ENCODE results near the gene LRRC70.

LRRC70 gene

DNA sequence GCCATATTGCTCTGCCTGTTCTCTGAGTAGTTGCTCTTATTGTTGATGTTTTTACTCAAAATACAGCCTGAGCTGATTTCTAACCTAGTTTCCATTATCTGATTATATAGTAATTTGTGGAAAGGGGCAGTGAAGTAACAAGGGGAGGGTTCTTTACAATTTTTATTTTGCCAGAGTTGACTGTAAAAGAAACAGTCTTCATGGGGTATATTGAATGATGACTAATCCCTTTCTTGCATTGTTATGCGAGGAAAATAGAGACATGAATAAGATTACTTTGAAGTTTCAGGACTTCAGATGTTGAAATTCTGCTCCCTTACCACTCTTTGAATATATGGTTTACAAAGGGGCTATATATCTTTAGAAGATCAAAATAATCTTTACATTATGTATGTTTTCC is 9.1 kb upstream of the LRRC70 start:
- no peak for DNase-seq (ENCODE audit: low read depth)
- no peak overlapping the region for H3K4me3 ChIP-seq (ENCODE audit: low read depth, low read length)

DNA sequence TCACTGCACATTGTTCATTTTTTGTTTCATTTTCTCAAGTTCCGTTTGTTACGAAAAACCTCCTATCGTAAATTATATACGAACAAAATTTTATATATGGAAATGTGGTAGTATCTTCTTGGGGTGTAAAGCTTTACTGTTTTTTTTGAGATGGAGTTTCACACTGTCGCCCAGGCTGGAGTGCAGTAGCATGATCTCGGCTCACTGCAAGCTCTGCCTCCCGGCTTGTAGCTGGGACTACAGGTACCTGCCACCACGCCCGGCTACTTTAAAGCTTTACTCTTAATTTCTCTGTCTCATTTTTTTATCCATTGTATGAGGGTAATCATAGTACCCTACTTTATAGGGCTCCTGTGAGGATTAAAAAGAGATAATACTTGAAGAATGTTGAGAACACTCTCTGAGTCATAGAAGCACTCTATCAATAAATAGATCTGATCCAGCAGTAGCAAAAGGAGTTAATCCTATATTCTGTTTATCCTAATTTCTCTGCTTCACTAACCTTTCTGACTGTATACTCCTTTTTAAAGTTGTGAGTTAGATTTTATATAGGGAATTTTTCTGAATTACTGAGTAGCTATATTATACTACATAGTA is 5.6 kb upstream of the LRRC70 start:
- no peak overlapping the region for H3K4me3 ChIP-seq (ENCODE audit: low read depth, low read length)
- no peak for DNase-seq (ENCODE audit: low read depth)

DNA sequence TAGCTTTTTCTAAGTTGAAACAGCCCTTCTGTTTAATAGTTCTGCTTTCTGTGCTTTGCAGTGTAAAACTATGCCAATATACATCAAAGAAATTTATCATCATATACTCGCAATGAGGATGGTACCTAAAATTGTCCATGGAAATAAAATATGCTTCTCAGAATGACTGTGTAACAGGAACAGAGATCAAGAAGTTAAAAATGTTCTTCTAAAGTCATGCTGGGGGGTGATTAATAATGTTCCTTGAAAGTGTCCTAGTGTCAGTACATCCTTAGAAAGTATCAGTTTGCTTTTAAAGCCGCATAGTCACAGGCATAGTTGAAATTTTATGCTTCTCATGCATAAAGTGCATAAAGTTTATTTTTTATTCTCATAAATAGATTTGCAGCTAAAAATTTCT is 4.0 kb upstream of the LRRC70 start:
- no peak for DNase-seq (ENCODE audit: low read depth)

DNA sequence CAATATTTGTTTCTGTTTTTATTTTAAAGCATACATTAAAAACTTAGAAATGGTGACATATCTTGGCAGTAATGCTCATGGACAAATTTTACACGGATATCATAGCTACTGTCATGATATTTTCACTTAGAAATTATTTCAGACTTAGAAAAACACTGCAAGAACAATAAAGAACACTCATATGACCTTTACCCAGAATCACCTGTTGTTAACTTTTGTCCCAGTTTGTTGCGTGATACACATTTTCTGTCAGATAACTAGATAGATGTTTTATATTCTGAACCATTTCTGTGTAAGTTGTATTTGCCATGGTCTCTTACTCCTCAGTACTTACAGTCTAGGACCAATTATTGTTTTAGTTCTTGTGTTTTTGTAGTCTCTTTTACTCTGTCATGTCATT is 3.6 kb upstream of the LRRC70 start:
- no peak for DNase-seq (ENCODE audit: low read depth)
- H3K4me3 ChIP-seq (ENCODE audit: low read depth, low read length) = no peak overlapping the region

More for the DNA sequence above, 4.0 kb upstream of the LRRC70 start:
- no peak overlapping the region for H3K4me3 ChIP-seq (ENCODE audit: low read depth, low read length)

DNA sequence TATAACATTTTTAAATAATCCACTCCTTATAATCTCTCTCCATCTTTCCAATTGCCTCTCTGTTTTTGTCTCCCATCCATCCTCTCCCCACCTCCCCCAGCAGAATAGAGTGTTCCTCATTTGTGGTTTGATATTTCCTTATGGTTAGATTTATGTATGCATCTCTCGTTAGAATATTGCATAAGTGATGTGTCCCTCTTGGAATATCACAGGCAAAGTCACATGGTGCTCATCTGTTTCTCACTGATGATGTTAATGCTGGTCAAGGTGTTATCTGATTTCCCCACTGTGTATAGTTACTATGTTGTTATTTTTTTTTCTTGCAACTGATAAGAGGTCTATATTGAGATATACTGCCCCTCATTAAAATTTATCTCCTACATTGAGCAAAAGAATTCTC is 3.1 kb upstream of the LRRC70 start:
- no peak for DNase-seq (ENCODE audit: low read depth)
- H3K4me3 ChIP-seq (ENCODE audit: low read depth, low read length) = no peak overlapping the region

DNA sequence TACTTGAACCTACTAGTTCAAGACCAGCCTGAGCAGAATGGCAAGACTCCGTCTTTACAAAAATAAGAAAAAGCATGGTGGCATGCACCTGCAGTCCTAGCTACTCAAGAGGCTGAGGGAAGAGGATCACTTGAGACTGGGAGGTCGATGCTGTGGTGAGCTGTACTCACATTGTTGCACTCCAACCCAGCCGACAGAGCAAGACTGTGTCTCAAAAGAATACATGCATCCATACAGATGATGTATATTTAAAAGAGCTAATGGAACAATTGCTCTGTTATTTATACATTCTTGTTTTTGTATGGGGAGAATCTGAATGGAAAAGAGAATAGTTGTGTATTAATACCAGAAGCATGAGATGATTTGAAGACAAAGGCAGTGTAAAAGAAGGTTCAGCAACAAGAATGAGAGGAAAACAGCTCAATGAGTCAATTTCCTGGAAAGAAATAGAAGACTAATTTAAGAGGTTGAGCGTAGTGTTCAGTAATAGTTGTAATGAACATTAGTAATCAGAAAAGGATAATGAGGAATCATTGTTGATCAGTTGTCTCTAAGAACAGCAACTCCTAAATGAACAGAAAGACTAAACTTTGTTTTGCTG is 1.9 kb upstream of the LRRC70 start:
- no peak for DNase-seq (ENCODE audit: low read depth)
- H3K4me3 ChIP-seq (ENCODE audit: low read depth, low read length) = no peak overlapping the region

DNA sequence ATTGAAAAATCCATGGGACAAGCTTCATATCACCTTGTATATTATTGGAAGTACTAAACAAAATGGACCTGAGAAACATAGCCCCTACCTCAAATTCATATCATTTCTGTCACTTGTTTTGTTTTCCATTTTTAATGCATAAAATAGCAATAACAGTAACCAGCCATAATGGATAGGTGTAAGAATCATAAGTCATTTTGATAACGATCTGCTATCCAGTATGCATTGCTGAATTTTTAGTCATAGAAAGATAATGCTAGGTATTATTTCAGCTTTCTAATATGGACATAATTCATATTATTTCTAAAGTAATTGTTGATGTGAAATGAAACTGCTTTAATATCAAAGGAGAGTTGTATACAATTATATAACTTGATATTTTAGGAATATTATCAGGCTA is 1.1 kb upstream of the LRRC70 start:
- no peak for DNase-seq (ENCODE audit: low read depth)
- H3K4me3 ChIP-seq (ENCODE audit: low read depth, low read length) = no peak overlapping the region

DNA sequence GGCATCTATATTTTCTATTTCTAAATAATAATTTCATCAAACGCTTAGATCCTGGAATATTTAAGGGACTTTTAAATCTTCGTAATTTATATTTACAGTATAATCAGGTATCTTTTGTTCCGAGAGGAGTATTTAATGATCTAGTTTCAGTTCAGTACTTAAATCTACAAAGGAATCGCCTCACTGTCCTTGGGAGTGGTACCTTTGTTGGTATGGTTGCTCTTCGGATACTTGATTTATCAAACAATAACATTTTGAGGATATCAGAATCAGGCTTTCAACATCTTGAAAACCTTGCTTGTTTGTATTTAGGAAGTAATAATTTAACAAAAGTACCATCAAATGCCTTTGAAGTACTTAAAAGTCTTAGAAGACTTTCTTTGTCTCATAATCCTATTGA is 1.1 kb downstream of the LRRC70 start:
- no peak overlapping the region for H3K4me3 ChIP-seq (ENCODE audit: low read depth, low read length)
- no peak for DNase-seq (ENCODE audit: low read depth)

DNA sequence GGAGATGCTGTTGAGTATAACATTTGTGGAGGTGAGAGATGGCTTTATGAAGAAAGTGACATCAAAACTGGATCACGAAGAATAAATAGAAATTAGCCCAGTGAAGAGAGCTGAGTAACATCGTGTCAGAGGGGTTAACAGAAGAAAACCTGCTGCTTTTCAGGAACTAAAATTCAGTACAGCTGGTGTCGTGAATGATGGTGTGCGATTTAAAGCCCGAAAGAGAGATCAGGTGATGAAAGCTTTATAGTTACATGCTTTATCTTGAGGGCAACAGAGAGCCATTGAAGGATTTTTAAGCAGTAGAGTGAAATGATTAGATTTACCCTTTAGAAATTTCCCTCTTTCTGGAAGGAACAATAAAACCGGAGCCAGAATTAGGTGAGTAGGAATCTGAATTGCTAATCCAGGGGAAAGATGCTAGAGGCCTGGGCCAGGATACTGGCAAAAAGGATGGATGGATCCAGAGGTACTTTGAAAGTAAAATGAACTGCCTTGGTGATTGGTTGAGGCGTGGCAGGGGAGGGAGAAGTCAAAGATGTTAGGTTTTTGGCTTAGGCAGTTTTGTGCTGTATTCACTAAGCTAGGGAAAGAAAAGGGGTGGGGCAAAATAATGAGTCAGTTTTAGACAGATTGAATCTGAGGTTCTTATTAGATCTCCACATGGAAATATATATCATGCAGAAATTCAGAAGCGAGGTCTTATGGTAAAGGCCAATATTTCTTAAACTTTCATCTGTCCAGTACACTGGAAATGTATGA is 3.4 kb downstream of the LRRC70 start:
- no peak overlapping the region for H3K4me3 ChIP-seq (ENCODE audit: low read depth, low read length)
- no peak for DNase-seq (ENCODE audit: low read depth)

DNA sequence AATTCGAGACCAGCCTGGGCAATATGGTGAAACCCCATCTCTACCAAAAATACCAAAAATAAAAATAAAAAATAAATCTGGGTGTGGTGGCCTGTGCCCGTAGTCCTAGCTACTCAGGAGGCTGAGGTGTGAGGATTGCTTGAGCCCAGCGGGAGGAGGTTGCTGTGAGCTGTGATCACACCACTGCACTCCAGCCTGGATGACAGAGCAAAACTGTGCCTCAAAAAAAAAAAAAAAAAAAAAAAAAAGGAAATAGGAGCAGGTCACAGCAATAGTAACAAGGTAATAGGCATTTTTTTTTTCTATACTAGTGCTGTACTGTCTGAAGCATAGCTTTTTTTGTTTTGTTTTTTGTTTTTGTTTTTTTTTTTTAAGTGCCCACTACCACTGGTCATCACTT is 5.8 kb downstream of the LRRC70 start:
- H3K4me3 ChIP-seq (ENCODE audit: low read depth, low read length) = no peak overlapping the region
- no peak for DNase-seq (ENCODE audit: low read depth)

DNA sequence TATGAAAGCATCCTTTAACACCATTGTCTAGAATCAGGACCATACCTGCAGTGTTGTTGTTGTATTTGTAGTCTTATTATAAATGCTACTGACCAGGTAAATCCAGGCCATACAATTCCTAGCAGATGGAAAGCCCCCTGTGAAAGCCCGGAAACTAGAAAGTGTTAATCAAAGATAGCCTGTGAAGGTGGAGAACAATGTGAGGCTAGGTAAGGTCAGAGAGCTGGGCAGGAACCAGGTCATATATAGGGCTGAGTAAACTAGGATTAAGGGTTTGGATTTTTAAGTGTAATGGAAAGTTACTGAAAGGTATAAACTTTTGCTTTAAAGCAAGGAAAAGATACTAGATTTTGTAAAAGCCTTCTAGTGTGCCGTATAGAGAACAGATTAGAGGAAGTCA is 6.7 kb downstream of the LRRC70 start:
- no peak overlapping the region for H3K4me3 ChIP-seq (ENCODE audit: low read depth, low read length)
- no peak for DNase-seq (ENCODE audit: low read depth)

DNA sequence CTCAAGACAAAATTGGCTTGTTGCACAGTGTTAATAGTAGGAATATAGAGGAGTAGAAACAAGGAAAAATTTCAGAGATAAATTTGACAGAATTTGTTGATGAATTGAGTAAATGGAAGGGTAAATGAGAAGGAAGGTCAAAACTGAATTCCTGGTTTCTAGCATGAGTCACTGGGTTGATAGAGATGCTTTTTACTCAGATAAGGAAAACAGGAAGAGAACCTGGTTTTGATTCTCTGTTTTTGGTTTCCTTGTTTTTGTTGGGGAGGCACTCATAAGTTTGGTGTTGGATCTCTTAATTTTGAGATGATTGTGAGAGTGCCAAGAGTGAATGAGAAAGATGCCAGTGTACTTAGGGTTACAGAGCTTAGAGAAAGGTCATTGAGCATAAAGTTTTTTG is 7.1 kb downstream of the LRRC70 start:
- H3K4me3 ChIP-seq (ENCODE audit: low read depth, low read length) = no peak overlapping the region
- DNase-seq (ENCODE audit: low read depth) = no peak

DNA sequence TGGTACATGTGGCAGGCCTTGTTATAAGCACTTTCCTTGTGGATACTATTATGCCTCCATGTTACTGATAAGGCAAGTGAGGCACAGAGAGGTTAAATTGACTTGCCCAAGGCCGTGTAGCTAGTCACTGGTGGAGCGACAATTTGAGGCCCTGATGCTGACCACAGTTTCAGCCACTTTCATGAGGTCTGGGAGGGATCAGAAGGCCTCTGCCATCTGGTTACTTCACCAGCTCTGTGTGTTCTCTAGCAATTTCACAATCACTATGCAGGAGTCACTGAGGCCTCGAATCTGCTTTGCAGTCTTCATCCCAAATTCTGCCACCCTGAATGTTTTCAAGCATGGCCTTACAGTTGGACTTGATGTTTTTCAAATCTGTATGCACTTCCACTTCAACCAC is 9.1 kb downstream of the LRRC70 start:
- no peak for DNase-seq (ENCODE audit: low read depth)
- H3K4me3 ChIP-seq (ENCODE audit: low read depth, low read length) = no peak overlapping the region

DNA sequence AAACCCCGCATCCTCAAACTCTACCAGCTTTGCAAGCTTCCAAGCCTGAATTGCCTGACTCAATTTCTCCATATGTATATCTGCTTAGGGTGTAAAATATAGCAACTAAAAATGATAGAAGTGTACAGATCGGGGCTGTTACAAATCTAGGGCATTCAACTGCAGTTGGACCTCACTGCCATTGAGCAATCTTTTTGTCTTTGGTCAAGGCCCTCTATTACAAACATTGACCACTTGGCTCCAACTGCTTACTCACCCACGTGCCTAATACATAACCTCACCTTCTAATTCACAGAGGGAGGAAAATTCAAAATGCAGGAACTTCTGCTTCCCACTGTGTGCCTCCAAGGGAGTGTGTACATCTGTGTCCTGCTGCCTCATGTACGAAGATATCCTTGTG is 10.0 kb downstream of the LRRC70 start:
- no peak for DNase-seq (ENCODE audit: low read depth)
- no peak overlapping the region for H3K4me3 ChIP-seq (ENCODE audit: low read depth, low read length)

DNA sequence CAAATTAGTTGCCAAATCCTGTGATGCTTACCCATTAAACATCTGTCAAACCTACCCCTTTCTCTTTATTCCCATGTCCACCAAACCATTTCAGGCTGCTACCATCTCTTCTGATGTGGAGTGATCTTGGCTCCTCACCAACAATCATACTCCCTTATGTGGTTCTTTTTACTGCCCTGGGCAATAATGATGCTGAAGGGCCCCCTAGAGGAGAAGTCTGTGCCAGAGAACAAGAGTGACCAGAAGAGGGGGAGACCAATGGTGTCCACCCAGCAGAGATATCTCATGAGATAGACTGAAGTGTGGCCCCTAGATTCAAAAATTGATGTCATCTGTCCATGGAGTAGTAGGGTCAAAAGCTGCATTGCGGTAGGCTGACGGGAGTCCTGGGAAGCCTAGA is 10.9 kb downstream of the LRRC70 start:
- no peak overlapping the region for H3K4me3 ChIP-seq (ENCODE audit: low read depth, low read length)
- no peak for DNase-seq (ENCODE audit: low read depth)

DNA sequence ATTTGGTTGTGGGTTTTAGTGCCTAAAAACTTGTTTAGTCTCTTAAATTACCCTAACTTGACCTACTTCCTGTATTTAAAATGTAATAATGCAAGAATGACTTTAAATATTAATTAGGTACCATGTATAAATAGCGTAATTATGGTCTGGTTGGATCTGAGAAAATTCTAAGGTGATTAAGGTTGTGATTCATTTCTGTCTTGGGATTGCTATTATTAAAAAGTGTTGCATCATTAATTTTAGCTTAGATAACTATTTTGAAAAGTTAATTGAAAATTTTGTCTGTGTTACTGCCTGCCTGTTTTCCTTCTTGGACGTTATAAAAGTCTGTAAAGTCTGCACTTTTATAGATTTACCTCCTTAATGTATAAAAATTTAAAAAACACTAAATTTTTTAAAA is 11.8 kb downstream of the LRRC70 start:
- no peak for DNase-seq (ENCODE audit: low read depth)
- no peak overlapping the region for H3K4me3 ChIP-seq (ENCODE audit: low read depth, low read length)

DNA sequence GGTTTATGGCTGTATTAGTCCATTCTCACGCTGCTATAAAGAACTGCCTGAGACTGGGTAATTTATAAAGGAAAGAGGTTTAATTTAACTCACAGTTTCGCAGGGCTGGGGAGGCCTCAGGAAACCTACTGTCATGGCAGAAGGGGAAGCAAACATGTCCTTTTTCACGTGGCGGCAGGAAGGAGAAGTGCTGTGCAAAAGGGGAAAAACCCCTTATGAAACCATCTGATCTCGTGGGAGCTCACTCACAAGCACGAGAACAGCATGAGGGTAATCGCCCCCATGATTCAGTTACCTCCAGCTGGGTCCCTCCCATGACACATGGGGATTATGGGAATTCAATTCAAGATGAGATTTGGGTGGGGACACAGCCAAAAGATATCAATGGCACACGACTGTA is 13.9 kb downstream of the LRRC70 start:
- H3K4me3 ChIP-seq (ENCODE audit: low read depth, low read length) = no peak overlapping the region
- no peak for DNase-seq (ENCODE audit: low read depth)

DNA sequence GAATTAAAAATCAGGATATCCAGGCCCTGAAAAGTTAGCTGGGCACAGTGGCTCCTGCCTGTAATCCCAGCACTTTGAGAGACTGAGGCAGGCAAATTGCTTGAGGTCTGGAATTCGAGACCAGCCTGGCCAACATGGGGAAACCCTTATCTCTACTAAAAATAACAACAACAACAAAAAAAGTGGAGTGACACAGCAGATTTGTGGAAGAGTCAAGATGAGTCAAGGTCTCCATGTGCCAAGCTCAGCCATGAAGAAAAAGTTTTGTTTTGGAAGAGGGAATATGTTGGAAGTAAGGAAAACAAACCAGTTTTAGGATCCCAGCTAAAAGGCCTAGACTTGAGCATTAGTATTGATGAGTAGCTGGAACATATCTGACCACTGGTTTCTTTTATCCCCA is 14.7 kb downstream of the LRRC70 start:
- DNase-seq (ENCODE audit: low read depth) = no peak
- no peak overlapping the region for H3K4me3 ChIP-seq (ENCODE audit: low read depth, low read length)

DNA sequence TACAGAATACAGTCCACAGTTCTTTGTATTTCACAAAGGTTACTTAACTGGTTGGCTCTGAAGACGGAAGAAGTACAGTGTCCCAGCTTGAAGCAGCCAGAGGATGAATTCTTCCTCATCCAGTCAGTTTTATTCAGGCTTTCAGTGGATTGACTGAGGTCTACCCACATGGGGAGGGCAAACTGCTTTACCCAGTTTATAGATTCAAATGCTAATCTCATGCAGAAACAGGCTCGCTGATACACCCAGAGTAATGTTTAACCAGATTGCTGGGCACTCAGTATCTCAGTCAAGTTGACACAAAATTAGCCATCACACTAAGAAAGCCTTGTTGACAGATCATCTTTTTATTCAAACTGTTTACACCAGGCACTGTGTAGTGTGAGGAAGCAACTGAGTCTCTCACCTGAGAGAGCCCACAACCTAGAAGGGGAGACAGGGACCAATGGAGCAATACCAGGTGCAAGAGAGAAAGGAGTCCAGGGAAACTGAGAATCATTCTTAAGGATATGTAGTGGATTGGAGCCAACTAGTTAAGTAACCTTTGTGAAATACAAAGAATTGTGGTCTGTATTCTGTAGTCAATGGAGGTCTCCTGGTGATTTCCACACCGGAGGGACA is 15.9 kb downstream of the LRRC70 start:
- H3K4me3 ChIP-seq (ENCODE audit: low read depth, low read length) = no peak overlapping the region
- DNase-seq (ENCODE audit: low read depth) = no peak

DNA sequence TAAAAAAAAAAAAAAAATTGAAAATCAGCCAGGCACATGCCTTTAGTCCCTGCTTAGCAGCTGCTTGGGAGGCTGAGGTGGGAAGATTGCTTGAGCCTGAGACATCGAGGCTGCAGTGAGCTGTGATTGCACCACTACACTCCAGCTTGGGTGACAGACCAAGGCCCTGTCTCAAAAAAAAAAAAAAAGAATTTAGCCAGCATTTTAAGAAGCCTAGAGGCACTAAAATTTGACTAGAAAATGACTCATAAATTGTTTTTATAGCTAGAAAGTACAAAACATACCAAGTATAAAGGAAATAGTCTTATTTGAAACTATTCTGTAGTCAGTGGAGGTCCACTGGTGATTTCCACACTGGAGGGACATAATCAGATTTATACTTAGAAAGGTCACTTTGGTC is 17.5 kb downstream of the LRRC70 start:
- H3K4me3 ChIP-seq (ENCODE audit: low read depth, low read length) = no peak overlapping the region
- no peak for DNase-seq (ENCODE audit: low read depth)

DNA sequence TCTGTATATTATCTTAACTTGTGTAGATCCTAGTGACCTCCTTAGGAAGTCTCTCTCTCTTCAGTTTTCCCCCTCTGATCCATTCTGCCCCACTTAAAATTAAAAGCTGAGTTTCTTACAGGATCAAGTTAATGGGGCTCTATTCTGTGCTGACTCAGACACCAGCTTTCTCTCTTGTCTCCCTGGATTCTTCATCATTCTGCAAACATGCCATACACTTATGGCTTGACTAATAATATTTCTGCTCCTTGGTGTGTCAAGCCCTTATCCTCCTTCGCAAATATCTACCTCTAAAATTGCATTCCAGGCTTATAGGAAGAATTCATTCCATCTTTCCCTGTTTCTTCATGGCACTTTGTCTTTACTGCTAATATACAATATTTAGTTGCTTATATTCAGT is 18.1 kb downstream of the LRRC70 start:
- H3K4me3 ChIP-seq (ENCODE audit: low read depth, low read length) = no peak overlapping the region
- no peak for DNase-seq (ENCODE audit: low read depth)

All from skeletal muscle cell (primary cell).